ENCODE data around the gene YKT6.

YKT6 gene

DNA sequence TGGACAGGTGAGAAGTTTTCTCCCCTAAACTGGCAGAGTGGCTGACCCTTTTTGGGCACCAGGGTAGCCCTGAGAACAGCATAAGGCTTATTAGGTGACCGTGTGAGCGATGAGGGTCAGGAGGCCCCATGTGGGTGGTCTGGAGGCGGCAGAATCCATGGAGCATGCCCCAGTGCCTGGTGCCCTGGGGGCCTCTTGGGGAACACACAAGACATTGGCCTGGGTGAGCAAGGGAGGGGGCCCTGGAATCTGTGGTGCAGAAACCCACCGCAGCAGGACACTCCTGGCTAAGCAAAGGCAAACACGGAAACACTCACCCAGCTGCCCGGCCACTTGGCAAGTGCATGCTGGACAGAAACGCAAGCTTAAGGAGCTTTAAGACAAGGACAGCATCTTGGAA, 29.5 kb downstream of the YKT6 start:
- Histone ChIP-seq H3K4me3 (ENCODE audit: low read depth in 1 of 2, low read length in 2 of 2) (no peak overlapping the region), H3K36me3 (ENCODE audit: control insufficient read depth in 1 of 2, insufficient read depth in 2 of 2, low read length in 2 of 2) (no peaks in the 10 kb centered on the region), H3K4me1 (ENCODE audit: control insufficient read depth in 1 of 2, insufficient read depth in 2 of 2, low read length in 2 of 2) (no peaks in the 10 kb centered on the region)

DNA sequence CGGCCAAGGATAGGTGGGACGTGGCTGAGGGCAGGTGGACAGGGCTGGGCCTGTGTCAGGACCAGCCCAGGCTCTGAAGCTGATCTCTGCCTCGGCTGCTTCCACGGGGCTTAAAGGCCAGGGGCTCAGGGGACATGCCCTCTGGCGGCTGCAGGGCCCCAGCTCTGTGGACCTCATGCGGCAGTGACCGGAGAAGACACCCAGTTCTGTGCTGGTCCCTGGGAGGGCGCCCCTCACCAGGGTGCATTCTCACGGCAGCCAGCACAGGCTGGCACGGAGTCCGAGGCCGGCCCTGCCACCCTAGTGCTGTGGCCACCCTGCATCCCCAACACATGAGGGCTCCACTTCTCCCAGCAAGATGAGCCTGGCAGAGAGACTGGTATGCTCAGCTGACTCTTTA, 30.3 kb downstream of the YKT6 start:
- no peak overlapping the region for H3K27ac ChIP-seq (ENCODE audit: low read length)
- no peaks in the 10 kb centered on the region for H3K9me3 ChIP-seq (ENCODE audit: control insufficient read depth in 1 of 2, low read length in 2 of 2)
- H3K4me3 ChIP-seq (ENCODE audit: low read depth in 1 of 2, low read length in 2 of 2): no peak overlapping the region
- no peaks in the 10 kb centered on the region for H3K4me1 ChIP-seq (ENCODE audit: control insufficient read depth in 1 of 2, insufficient read depth in 2 of 2, low read length in 2 of 2)
- no peaks in the 10 kb centered on the region for H3K36me3 ChIP-seq (ENCODE audit: control insufficient read depth in 1 of 2, insufficient read depth in 2 of 2, low read length in 2 of 2)
- no peaks in the 10 kb centered on the region for H3K27me3 ChIP-seq (ENCODE audit: low read depth, low read length)

More for the DNA sequence above, 29.5 kb downstream of the YKT6 start:
- Histone ChIP-seq H3K9me3 (ENCODE audit: control insufficient read depth in 1 of 2, low read length in 2 of 2) (no peaks in the 10 kb centered on the region), H3K27me3 (ENCODE audit: low read depth, low read length) (no peaks in the 10 kb centered on the region), H3K27ac (ENCODE audit: low read length) (no peak overlapping the region)

DNA sequence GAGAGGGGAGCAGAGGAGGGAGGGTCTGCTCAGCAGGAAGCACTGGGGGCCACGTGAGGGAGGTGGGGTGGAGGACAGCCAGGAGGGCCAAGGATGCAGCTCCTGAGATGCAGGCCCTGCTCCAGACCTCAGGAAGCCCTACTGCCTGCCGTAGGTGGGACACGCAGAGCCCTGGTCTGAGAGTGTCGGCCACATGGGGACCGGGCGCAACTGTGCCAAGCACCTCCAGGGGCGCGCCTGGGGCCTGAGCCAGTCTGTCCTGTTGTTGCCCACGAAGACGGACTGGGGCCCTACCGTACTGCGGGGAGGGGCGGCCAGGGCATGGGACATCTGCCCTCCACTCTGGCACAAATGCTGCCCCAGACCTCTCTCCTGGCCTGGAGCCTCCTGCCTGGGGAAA, 31.6 kb downstream of the YKT6 start:
- Histone ChIP-seq H3K27ac (ENCODE audit: low read length) (no peak overlapping the region), H3K4me1 (ENCODE audit: control insufficient read depth in 1 of 2, insufficient read depth in 2 of 2, low read length in 2 of 2) (no peaks in the 10 kb centered on the region), H3K27me3 (ENCODE audit: low read depth, low read length) (no peaks in the 10 kb centered on the region), H3K4me3 (ENCODE audit: low read depth in 1 of 2, low read length in 2 of 2) (no peak overlapping the region), H3K9me3 (ENCODE audit: control insufficient read depth in 1 of 2, low read length in 2 of 2) (no peaks in the 10 kb centered on the region), H3K36me3 (ENCODE audit: control insufficient read depth in 1 of 2, insufficient read depth in 2 of 2, low read length in 2 of 2) (no peaks in the 10 kb centered on the region)

GRCh38 chr7:44232901-44233715, 32.3 kb downstream of the YKT6 start:
- H3K27ac ChIP-seq (ENCODE audit: low read length): no peak overlapping the region
- H3K4me3 ChIP-seq (ENCODE audit: low read depth in 1 of 2, low read length in 2 of 2): no peak overlapping the region
- no peaks in the 10 kb centered on the region for H3K9me3 ChIP-seq (ENCODE audit: control insufficient read depth in 1 of 2, low read length in 2 of 2)
- H3K27me3 ChIP-seq (ENCODE audit: low read depth, low read length): no peaks in the 10 kb centered on the region
- H3K36me3 ChIP-seq (ENCODE audit: control insufficient read depth in 1 of 2, insufficient read depth in 2 of 2, low read length in 2 of 2): no peaks in the 10 kb centered on the region
- no peaks in the 10 kb centered on the region for H3K4me1 ChIP-seq (ENCODE audit: control insufficient read depth in 1 of 2, insufficient read depth in 2 of 2, low read length in 2 of 2)

- Histone ChIP-seq H3K27ac (ENCODE audit: low read length) (no peak overlapping the region), H3K9me3 (ENCODE audit: control insufficient read depth in 1 of 2, low read length in 2 of 2) (no peaks in the 10 kb centered on the region), H3K36me3 (ENCODE audit: control insufficient read depth in 1 of 2, insufficient read depth in 2 of 2, low read length in 2 of 2) (no peaks in the 10 kb centered on the region), H3K4me1 (ENCODE audit: control insufficient read depth in 1 of 2, insufficient read depth in 2 of 2, low read length in 2 of 2) (no peaks in the 10 kb centered on the region), H3K27me3 (ENCODE audit: low read depth, low read length) (no peaks in the 10 kb centered on the region), H3K4me3 (ENCODE audit: low read depth in 1 of 2, low read length in 2 of 2) (no peak overlapping the region)
These were observed 34.3 kb downstream of the YKT6 start for GRCh38 chr7:44235066-44235465.

- Histone ChIP-seq H3K27me3 (ENCODE audit: low read depth, low read length) (no peaks in the 10 kb centered on the region), H3K4me1 (ENCODE audit: control insufficient read depth in 1 of 2, insufficient read depth in 2 of 2, low read length in 2 of 2) (no peaks in the 10 kb centered on the region), H3K4me3 (ENCODE audit: low read depth in 1 of 2, low read length in 2 of 2) (no peak overlapping the region)
These were observed 35.0 kb downstream of the YKT6 start for GRCh38 chr7:44235582-44236332.

DNA sequence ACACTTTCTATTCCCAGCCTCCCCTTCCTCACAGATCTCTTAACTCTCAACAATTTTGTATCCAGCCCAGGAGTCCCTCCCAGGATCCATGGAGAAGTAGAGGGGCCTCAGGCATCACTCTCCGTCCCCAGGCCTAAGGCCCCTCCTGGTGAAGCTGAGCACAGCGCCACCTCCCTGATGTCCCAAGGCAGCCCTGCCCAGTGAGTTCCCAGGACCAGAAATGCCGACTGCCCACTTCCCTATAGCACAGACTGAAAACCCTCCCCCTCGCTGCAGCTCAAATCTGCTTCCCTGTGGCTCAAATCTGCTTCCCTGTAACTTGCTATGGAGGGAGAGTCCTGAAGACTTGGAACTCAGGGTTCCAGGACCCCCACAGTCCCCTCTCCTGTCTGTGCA, 35.6 kb downstream of the YKT6 start:
- no peak overlapping the region for H3K4me3 ChIP-seq (ENCODE audit: low read depth in 1 of 2, low read length in 2 of 2)
- no peaks in the 10 kb centered on the region for H3K27me3 ChIP-seq (ENCODE audit: low read depth, low read length)
- H3K4me1 ChIP-seq (ENCODE audit: control insufficient read depth in 1 of 2, insufficient read depth in 2 of 2, low read length in 2 of 2): no peaks in the 10 kb centered on the region
- H3K9me3 ChIP-seq (ENCODE audit: control insufficient read depth in 1 of 2, low read length in 2 of 2): no peaks in the 10 kb centered on the region
- H3K27ac ChIP-seq (ENCODE audit: low read length): no peak overlapping the region
- no peaks in the 10 kb centered on the region for H3K36me3 ChIP-seq (ENCODE audit: control insufficient read depth in 1 of 2, insufficient read depth in 2 of 2, low read length in 2 of 2)

More at GRCh38 chr7:44235582-44236332, 35.0 kb downstream of the YKT6 start:
- H3K27ac ChIP-seq (ENCODE audit: low read length): no peak overlapping the region
- no peaks in the 10 kb centered on the region for H3K36me3 ChIP-seq (ENCODE audit: control insufficient read depth in 1 of 2, insufficient read depth in 2 of 2, low read length in 2 of 2)
- no peaks in the 10 kb centered on the region for H3K9me3 ChIP-seq (ENCODE audit: control insufficient read depth in 1 of 2, low read length in 2 of 2)

GRCh38 chr7:44237696-44238095, 36.9 kb downstream of the YKT6 start:
- H3K27me3 ChIP-seq (ENCODE audit: low read depth, low read length): no peaks in the 10 kb centered on the region
- no peak overlapping the region for H3K4me3 ChIP-seq (ENCODE audit: low read depth in 1 of 2, low read length in 2 of 2)
- no peak overlapping the region for H3K27ac ChIP-seq (ENCODE audit: low read length)
- no peaks in the 10 kb centered on the region for H3K36me3 ChIP-seq (ENCODE audit: control insufficient read depth in 1 of 2, insufficient read depth in 2 of 2, low read length in 2 of 2)
- H3K9me3 ChIP-seq (ENCODE audit: control insufficient read depth in 1 of 2, low read length in 2 of 2): no peaks in the 10 kb centered on the region
- H3K4me1 ChIP-seq (ENCODE audit: control insufficient read depth in 1 of 2, insufficient read depth in 2 of 2, low read length in 2 of 2): no peaks in the 10 kb centered on the region

- Histone ChIP-seq H3K27ac (ENCODE audit: low read length) (no peak overlapping the region), H3K27me3 (ENCODE audit: low read depth, low read length) (no peaks in the 10 kb centered on the region), H3K4me3 (ENCODE audit: low read depth in 1 of 2, low read length in 2 of 2) (no peak overlapping the region), H3K9me3 (ENCODE audit: control insufficient read depth in 1 of 2, low read length in 2 of 2) (no peaks in the 10 kb centered on the region), H3K36me3 (ENCODE audit: control insufficient read depth in 1 of 2, insufficient read depth in 2 of 2, low read length in 2 of 2) (no peaks in the 10 kb centered on the region), H3K4me1 (ENCODE audit: control insufficient read depth in 1 of 2, insufficient read depth in 2 of 2, low read length in 2 of 2) (no peaks in the 10 kb centered on the region)
These were observed 37.4 kb downstream of the YKT6 start for GRCh38 chr7:44238116-44238695.

DNA sequence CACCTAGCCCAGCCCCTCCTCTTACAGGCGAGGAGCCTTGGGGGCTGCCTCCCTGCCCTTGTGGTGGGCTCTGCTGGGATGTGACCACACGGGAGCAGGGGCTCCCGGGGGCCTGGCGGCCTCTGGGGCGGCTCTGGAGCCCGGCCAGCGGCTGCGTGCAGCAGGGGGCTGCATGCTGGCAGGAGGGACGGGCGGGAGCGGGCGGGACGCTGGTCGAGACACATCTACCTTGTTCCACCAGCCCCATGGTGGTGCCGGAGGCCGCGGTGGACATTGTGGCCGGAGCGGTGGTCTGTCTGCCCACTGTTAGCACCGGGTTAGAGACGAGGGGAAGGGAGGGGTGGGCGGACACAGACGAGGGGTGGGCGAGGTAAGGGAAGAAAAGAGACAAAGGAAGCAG, 38.6 kb downstream of the YKT6 start:
- Histone ChIP-seq H3K4me3 (ENCODE audit: low read depth in 1 of 2, low read length in 2 of 2) (no peak overlapping the region), H3K27me3 (ENCODE audit: low read depth, low read length) (no peaks in the 10 kb centered on the region), H3K4me1 (ENCODE audit: control insufficient read depth in 1 of 2, insufficient read depth in 2 of 2, low read length in 2 of 2) (no peaks in the 10 kb centered on the region), H3K9me3 (ENCODE audit: control insufficient read depth in 1 of 2, low read length in 2 of 2) (no peaks in the 10 kb centered on the region), H3K36me3 (ENCODE audit: control insufficient read depth in 1 of 2, insufficient read depth in 2 of 2, low read length in 2 of 2) (no peaks in the 10 kb centered on the region), H3K27ac (ENCODE audit: low read length) (no peak overlapping the region)

- H3K36me3 ChIP-seq (ENCODE audit: control insufficient read depth in 1 of 2, insufficient read depth in 2 of 2, low read length in 2 of 2): no peaks in the 10 kb centered on the region
- H3K9me3 ChIP-seq (ENCODE audit: control insufficient read depth in 1 of 2, low read length in 2 of 2): no peaks in the 10 kb centered on the region
- no peak overlapping the region for H3K4me3 ChIP-seq (ENCODE audit: low read depth in 1 of 2, low read length in 2 of 2)
- no peaks in the 10 kb centered on the region for H3K4me1 ChIP-seq (ENCODE audit: control insufficient read depth in 1 of 2, insufficient read depth in 2 of 2, low read length in 2 of 2)
- H3K27me3 ChIP-seq (ENCODE audit: low read depth, low read length): no peaks in the 10 kb centered on the region
- no peak overlapping the region for H3K27ac ChIP-seq (ENCODE audit: low read length)
These were observed 39.6 kb downstream of the YKT6 start for GRCh38 chr7:44240376-44240775.
